Neural progenitor cell (in vitro differentiated cells): ENCODE measurements around the gene MYRIP.

Source experiments
- CTCF ChIP-seq: fragments of 200-600 bp; sonication (generic); IDR thresholded peaks from 2 replicates; pipeline ENCODE4 v1.5.1; 2017; ENCODE audit warnings: antibody characterized with exemption, mild to moderate bottlenecking
- EZH2 ChIP-seq: fragments of 200-600 bp; sonication (generic); IDR thresholded peaks from 2 replicates; pipeline ENCODE4 v1.6.1; 2017; ENCODE audit warnings: antibody characterized with exemption, mild to moderate bottlenecking, moderate library complexity
- EZH2phosphoT487 ChIP-seq: fragments of 200-600 bp; sonication (generic); IDR thresholded peaks from 2 replicates; pipeline ENCODE4 v1.6.1; 2017; ENCODE audit warnings: antibody characterized with exemption

- TF ChIP-seq CTCF = no peak
- no peak for TF ChIP-seq EZH2
- TF ChIP-seq EZH2phosphoT487 = no peak
These were observed 168.9 kb downstream of the MYRIP start for GRCh38 chr3:39978308-39978707.
